HG03342 (cell line): Measurements from ENCODE around the gene PAPOLA.
"Not testable (repeated sequence)": the region's sequence is repeated elsewhere in the genome, so short reads cannot be mapped to it uniquely, and the experiment has no call there.

Experiments used
- ATAC-seq: cut with Tn5 transposase; IDR thresholded peaks from one replicate; pipeline ENCODE4 v1.9.1; 2021; ENCODE audit warnings: mild to moderate bottlenecking, moderate library complexity; ENCODE audit not compliant: unreplicated experiment

The PAPOLA gene

DNA sequence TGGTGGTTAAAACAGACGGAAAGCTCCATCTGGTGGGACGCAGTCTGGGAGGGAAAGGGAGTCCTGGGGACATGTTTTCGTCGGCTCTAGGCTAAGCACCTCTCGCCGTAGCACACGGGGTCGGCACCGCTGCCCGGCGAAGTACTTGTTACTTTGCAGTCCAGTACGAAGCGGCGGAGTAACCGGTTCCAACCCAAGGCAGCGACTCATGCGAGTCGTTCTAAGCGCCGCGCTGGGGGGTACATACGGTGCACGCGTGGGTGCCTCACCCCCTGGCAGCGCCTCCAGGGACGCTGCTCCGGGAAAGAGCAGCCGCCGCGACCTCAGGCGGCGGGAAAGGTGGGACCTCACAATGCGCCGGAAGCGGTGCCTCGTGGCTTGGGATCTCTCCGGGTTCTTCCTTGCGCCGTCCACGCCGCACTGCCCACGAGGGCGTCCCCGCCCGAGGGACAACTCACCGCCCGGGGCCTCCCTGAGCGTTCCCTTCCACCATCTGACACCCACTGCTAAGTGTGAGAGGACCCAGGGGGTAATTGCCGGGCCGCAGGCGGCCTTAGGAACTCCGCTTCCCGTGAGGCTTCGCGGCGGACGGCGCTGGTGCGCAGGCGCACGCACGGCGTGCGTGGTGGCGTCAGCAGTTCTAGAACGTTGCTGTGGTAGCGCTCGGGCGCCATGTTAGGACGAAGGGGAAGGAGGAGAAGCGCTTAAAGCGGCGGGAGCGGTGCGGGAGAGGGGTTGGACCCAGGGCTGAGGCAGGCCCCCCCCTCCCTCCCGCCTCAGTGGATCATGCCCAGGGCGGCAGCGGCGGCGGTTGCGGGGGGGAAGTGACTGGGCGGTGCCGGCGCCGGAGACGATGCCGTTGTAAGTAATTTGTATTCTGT, at the start of gene PAPOLA:
Gene PAPOLA, plus strand, starts transcription at position 643 of the 881 bp plus-strand sequence. Its CDS starts 211 bp downstream, at position 854.
- peak; percentile 87 for ATAC-seq

DNA sequence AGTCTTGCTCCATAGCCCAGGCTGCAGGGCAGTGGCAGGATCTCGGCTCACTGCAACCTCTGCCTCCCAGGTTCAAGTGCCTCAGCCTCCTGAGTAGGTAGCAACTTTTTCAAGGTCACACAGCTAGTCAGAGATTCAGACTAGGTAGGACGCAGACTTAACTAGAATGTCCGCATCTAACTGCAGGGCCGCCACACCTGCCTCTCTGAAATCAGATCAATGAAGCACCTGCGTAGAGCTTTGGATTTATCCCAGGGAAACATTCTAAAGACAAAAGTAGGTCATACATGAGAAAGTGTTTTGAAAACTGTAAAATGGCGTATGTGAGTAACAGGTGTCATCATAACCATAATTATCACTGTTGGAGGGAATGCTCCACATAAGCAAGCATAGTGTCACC, 49.5 kb upstream of the PAPOLA start:
- ATAC-seq: no peak

DNA sequence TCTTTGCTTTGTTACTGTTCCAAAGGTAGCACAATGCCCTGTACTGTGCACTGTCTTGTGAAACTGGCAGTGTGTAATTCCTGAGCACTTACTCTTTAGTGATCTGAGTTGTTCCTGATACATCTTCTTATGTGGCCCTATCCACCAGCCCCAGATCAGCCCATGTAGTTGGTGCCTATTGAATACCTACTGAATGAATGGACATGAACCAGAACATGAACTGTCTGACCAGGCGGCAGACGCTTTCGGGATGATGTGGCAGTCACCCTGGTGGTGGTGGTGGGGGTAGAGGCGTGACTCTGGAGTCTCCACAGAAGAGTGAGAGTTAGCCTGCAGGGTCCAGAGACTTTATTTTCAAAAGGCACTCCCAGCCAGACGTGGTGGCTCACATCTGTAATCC, 46.6 kb upstream of the PAPOLA start:
- ATAC-seq: no peak

DNA sequence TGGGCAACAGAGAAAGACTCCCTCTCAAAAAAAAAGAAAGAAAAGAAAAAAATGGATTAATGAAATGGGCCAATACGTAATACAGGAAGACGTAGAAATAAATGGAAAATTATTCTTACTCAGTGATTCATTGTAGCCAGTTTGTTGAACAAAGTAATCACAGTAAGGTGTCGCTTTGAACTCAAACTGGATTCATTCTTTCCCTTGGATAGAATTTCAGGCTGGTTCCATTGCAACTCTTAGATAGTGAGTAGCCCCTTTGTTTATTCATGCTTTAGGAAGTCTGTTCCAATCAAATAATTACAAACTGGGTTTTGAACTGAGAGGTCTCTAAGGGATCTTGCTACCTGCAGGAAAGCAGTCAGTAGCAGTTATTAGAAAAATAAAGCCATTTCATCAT, 42.3 kb upstream of the PAPOLA start:
- no peak for ATAC-seq

DNA sequence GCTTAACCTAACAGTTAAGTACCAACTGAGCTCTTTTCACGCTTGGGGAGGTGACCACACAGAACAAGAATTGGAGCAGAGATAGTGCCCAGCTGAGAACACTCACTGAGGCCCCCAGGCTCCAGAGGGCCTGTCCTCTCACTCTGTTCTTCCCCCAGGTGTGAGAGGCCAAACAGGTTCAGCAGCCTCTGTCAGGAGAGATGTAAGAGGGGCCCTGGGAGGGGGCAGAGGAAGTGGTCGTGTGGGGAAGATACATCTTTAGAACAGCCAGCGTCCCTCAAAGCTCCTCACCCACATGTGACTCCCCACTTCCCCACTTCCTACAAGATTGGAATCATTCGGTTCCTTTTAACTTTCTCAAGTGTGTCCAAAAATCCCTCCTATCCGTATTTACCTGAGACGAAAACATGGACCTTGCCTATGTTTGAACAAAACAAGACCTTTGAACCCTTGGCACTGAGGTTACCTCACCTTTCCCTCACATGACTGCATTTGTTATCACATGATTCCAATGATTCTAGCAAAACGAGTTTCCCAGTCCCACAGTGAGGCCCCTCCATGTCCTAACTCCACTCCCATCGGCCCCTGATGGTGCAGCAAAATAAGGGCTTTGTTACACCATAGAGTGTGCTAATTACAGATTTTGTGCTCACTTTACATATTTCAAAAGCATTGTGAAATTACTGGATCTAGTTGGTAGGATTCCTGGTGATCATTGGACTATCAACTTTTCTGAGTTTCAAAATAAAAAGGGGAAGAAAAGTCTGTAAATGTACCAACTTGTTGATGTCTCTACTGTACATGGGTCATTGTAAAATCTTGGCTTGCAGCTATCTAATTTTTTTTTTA, 40.0 kb upstream of the PAPOLA start:
- no peak for ATAC-seq

DNA sequence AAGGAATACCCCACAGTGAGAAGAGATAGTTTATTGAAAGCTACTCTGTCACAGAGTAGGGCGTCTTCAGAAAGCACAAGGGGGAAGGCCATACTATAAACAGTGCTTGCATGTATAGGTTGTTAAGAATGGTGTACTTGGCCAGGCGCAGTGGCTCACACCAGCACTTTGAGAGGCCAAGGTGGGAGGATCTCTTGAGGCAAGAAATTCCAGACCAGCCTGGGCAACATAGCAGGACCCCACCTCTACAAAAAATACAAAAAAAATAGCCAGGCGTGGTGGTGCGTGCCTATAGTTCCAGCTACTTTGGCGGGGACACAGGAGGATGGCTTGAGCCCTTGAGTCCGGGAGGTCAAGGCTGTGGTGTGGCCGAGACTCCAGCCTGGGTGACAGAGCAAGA, 38.0 kb upstream of the PAPOLA start:
- ATAC-seq: no peak

DNA sequence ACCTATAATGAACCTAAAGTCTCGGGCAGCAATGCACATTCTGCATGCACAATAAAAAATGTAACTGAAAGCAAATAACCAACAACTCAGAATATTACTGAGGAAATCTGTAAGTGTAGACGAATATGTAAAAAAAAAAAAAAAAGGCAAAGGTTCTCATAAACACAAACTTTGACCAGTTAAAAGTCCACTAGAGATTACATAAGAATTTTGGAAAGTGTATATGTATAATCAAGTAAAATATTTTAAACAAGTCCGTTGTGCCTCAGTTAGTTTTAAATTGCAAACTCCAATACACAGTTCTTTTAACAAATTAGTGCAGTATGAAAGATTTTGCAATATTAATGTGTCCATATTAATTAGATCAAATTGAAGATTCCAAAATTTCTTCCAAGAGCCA, 35.3 kb upstream of the PAPOLA start:
- ATAC-seq: no peak

DNA sequence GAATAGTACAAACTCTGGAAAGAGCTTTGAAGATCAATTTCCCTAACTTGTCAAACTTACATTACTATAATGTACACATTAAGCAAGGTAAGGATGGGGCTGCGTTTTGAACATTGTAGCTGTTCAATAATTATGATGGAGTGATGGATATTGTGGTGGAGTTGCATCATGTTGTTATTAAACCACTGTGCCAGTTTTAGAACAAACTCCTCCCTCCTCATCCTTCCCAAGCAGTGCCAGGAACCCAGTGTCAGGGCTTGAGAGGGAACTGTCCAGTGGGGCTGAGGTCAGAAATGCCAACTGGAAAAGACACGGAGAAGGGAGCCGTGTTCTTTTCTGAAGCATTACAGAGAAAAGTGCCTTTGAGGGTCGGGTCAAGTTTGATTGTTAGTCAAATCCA, 31.9 kb upstream of the PAPOLA start:
- no peak for ATAC-seq

DNA sequence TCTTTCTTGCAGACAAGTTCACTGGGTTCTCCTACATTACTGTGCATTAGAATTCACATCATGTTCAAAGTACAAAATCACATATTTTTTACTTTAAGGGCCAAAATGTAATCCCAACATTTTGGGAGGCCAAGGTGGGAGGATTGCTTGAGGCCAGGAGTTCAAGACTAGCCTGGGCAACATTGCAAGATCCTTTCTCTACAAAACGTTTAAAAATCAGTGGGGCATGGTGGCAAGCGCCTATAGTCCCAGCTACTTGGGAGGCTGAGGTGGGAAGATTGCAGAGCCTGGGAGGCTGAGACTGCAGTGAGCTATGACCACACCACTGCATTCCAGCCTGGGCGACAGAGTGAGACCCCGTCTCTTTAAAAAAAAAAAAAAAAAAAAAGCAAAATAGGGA, 31.2 kb upstream of the PAPOLA start:
- ATAC-seq: not testable (repeated sequence)

DNA sequence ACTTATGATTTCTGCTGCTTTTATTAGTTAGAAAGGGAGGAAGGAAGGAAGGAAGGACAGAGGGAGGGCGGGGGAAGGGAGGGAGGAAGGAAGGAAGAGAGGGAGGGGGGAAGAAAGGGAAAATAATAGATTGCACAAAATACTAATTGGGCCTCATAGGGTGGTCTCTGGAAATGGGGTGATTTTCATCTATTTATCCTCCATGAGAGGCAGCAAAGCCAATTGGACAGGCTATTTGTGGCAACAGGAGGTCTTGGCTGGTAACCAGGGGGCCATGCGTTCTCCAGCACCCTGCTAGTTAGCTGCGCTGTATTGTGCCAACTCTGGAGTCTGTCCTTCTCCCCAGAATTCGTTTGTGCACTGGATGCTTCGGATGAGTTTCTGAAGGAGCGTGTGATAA, 24.1 kb upstream of the PAPOLA start:
- no peak for ATAC-seq

DNA sequence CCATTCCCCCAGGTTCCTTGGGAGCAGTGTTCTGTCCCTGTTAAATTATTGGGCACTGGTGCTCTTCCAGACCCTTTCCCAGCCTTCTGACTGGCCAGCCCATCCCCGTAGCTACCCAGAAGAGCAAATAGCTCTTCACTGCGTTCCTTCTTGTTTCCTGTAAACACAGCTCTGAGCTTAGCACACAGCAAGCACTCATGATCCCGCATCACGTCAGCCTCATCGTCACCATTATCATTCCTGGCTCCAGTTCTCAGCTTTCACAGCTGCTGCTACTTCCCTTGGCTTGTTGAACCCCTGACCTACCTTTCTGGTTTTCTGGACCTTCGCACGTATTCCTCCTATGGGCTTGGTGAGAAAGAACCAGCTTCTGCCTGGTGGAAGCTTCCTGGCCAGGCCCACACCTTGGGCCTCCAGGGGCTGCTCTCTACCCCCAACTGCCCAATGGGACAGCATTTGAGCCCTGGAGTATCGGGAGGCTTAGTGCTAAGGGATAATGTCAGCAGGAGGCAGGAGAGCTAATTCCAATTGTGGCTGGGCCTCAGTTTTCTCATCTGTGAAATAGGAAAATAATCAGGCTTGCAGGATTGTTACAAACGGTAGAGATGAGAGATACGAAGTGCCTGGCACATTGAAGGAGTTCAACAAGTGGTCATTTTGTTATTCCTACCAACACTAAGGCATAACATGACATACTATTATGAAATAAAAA, 22.6 kb upstream of the PAPOLA start:
- ATAC-seq: no peak

DNA sequence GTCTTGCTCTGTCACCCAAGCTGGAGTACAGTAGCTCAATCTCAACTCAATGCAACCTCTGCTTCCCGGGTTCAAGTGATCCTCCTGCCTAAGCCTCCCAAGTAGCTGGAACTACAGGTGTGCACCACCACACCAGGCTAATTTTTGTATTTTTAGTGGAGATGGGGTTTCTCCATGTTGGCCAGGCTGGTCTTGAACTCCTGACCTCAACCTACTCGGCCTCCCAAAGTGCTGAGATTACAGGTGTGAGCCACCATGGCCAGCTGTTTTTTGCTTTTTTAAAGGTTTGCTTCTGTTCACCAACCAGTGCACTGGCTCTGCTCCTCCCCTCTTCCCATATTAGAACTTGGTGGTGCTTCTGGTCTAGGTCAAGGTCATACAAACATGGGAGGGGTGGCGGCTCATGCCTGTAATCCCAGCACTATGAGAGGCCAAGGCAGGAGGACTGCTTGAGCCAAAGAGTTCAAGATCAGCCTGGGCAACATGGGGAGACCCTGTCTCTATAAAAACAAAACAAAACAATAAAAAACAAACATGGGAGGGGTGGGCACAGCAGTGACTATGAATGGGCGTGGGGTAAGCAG, 20.4 kb upstream of the PAPOLA start:
- no peak for ATAC-seq

DNA sequence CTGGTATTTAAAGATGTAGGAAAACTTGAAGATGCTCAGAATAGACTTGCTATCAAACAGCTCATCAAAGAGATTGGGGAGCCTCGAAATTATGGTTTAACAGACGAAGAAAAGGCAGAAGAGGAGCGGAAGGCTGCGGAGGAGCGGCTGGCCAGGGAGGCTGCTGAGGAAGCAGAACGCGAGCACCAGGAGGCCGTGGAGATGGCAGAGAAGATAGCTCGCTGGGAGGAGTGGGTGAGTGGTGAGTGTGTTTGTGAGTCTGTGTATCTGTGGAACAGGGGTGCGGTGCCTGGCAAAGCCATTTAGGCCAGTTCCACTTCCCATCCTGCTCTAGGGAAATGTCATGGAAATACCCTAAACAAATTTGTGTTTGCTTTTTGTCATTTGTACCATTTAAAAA, 19.2 kb upstream of the PAPOLA start:
- no peak for ATAC-seq

DNA sequence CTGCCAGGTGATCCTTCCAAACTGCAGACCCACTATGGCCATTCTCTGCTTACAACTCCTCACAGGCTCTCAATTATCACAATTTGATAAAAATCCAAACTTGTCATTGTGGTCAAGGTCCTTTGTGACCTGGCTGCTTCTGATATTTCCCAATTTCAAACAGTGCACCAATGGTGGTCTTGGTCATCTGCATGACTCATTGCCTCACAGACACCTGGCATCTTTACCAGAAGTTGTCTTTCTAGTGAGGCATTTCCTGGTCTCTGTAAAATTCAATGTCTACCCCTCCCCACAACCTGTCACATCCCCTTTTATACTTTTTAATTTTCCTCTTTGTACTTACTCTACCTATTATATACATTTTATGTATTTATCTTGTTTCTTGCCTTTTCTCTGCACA, 17.8 kb upstream of the PAPOLA start:
- no peak for ATAC-seq

DNA sequence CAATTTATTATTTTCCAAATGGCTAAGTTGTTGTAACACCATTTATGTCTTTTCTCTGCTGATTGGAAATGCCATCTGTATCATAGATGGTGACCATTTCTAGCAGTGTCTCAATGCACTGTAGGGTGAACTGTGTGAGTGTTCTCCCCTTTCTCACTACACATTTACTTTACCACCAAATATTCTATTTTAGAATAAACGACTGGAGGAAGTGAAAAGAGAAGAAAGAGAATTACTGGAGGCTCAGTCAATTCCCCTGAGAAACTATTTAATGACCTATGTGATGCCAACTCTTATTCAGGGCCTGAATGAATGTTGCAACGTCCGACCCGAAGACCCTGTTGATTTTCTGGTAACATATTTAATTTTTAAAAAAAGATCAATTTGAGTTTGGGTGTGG, 15.5 kb upstream of the PAPOLA start:
- ATAC-seq: no peak

DNA sequence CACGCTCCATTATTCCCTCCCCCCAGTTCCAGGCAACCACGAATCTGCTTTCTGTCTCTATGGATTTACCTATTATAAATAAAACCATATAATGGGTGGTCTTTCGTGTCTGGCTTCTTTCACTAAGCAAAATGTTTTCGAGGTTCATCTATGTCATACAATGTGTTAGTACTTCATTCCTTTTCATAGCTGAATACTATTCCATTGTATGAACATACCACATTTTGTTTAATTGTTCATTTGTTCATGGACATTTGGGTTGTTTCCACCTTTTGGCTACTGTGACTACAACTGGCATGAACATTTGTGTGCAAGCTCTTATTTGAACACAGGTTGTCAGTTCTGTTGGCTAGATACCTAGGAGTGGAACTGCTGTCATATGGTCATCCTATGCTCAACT, 12.9 kb upstream of the PAPOLA start:
- ATAC-seq: no peak

DNA sequence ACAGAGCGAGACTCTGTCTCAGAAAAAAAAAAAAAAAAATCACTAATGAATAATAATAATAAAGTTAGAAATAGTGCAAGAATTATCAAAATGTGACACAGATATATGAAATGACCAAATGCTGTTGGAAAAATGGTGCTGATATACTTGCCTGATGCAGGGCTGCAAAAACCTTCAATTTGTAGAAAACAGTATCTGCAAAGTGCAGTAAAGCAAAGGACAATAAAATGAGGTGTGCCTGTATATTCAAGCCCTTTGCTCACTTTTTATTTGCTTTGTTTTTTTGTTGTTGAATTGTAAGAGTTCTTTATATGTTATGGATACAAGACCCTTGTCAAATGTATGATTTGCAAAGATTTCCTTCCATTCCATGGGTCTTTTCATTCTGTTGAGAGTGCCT, 9.0 kb upstream of the PAPOLA start:
- ATAC-seq: no peak

DNA sequence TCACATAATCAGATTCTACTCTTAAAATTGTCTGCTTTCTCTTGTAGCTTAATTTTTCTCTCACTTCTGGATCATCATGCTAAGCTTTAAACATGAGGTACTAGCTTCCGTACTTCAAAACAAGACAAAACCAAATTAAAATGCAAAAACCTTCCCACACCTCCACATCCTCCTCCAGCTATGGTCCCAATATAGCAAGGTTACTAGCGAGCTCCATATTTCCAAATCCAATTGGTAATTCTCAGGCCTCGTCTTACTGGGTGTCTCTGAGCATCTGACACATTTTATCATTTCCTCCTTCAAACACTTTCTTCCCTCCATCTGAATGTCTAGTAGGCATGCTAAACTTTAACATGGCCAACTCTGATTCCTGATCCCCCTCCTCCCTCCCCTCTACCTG, 7.9 kb upstream of the PAPOLA start:
- no peak for ATAC-seq

DNA sequence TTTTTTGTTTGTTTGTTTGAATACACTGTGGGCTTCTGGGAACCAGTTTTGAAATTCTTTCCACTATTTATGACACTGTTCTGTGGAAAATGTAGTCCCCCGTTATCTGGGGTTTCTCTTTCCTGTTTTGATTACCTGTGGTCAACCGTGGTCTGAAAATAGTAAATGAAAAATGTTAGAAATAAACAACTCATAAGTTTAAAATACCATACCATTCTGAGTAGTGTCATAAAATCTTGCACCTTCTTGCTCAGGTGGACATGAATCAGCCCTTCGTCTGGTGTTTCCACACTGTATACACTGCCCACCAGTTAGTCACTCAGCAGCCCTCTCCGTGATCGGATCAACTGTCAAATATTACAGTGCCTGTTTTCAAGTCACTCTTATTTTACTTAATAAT, 5.1 kb upstream of the PAPOLA start:
- no peak for ATAC-seq

DNA sequence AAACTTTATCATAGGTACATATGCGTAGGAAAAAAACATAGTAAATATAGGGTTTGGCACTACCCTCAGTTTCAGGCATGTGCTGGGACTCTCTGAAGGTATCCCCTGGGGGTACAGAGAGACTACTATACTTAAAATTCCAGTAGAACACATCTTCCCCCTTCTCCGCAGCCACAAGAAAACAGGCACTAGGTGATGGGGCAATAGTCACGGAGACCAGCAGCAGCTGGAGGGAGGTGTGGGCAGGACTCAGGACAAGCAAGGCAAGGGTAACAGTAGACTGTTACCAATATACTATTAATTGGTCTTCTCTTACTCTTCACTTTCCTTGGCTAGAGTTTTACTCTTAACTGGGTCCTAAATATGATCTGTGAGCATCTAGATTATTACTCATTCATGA, 4.6 kb upstream of the PAPOLA start:
- no peak for ATAC-seq

DNA sequence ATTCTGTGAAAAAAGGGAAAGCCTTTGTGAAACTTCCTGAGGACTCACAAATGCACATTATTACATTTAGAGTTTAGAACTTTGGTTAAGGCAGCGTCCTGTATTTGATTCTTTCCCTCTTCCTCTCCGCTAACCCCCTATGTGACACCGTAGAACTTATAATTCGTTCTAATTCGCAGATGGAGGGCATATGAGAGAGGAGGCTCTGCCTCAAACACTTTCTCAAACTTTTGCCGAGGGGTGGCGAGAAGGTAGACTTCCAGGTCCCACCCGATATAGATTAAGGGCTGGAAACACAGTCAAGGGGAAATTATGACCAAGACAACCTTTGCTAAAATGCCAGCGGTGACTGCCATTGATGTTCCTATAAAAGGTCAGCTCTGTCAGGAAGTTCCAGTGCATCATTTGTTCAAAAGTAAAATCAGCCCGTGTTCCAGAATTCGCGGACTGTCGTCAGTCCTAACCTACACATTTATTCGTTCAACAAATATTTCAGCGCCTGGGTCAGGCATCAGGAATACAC, 904 bp upstream of the PAPOLA start:
- ATAC-seq: peak; percentile 0
